Fibroblast of lung (primary cell): ENCODE results near the gene CTTN. TPM values are rescaled to one million over a fixed set of nuclear protein-coding genes. Genes with fewer than 3 reads are reported as not detected.

Experiments
- DNase-seq, 2 donors: peaks; one replicate each; pipeline versions ENCODE4 v3.0.0 to v3.0.0-alpha.2; 2010; ENCODE audit warnings: low read depth in 2 of 2
- H2AFZ ChIP-seq: 2 replicates; pipeline ENCODE4 v1.5.1; 2012; ENCODE audit warnings: low read length, control low read depth, inconsistent platforms
- H3K27ac ChIP-seq: 2 replicates; pipeline ENCODE4 v1.5.1; 2011; ENCODE audit warnings: low read length, control low read depth; ENCODE audit not compliant: insufficient read depth
- H3K27me3 ChIP-seq: 2 replicates; pipeline ENCODE4 v1.5.1; 2011; ENCODE audit warnings: mild to moderate bottlenecking, low read length; ENCODE audit not compliant: control insufficient read depth, insufficient read depth
- H3K36me3 ChIP-seq: 2 replicates; pipeline ENCODE4 v1.5.1; 2011; ENCODE audit warnings: low read length; ENCODE audit not compliant: control insufficient read depth, insufficient read depth
- H3K4me1 ChIP-seq: 2 replicates; pipeline ENCODE4 v1.5.1; 2011; ENCODE audit warnings: low read length; ENCODE audit not compliant: control insufficient read depth, insufficient read depth; ENCODE audit errors: extremely low read depth
- H3K4me2 ChIP-seq: 2 replicates; pipeline ENCODE4 v1.5.1; 2011; ENCODE audit warnings: low read length, control low read depth; ENCODE audit not compliant: insufficient read depth; ENCODE audit errors: extremely low read depth
- H3K4me3 ChIP-seq, 4 experiments: fragments of 200-600 bp in 1 of 4; sonication (generic) in 1 of 4; replicated peaks in 1 of 4; 2 replicates each; pipeline ENCODE4 v1.5.1; 2011 to 2016; ENCODE audit warnings: low read length in 4 of 4, low read depth in 3 of 4, mild to moderate bottlenecking in 3 of 4, control low read depth in 2 of 4, inconsistent platforms in 1 of 4, mixed read lengths in 1 of 4; ENCODE audit not compliant: insufficient read depth in 1 of 4; ENCODE audit errors: control extremely low read depth in 1 of 4
- H3K79me2 ChIP-seq: 2 replicates; pipeline ENCODE4 v1.5.1; 2012; ENCODE audit warnings: mild to moderate bottlenecking, low read length, inconsistent platforms; ENCODE audit not compliant: control insufficient read depth, insufficient read depth
- H3K9ac ChIP-seq: 2 replicates; pipeline ENCODE4 v1.5.1; 2011; ENCODE audit warnings: mild to moderate bottlenecking, low read length, control low read depth; ENCODE audit not compliant: insufficient read depth
- H3K9me3 ChIP-seq: 2 replicates; pipeline ENCODE4 v1.5.1; 2012; ENCODE audit warnings: low read depth, low read length; ENCODE audit not compliant: control insufficient read depth, insufficient read depth
- H4K20me1 ChIP-seq: 2 replicates; pipeline ENCODE4 v1.5.1; 2011; ENCODE audit warnings: low read length; ENCODE audit not compliant: control insufficient read depth, insufficient read depth; ENCODE audit errors: extremely low read depth
- CTCF ChIP-seq, 2 donors: IDR thresholded peaks in 1 of 2; conservative IDR thresholded peaks in 1 of 2; 1 replicate in 1 of 2; 2 replicates in 1 of 2; pipeline ENCODE4 v1.5.1; 2011 to 2012; ENCODE audit warnings: low read length in 2 of 2, control low read depth in 1 of 2, inconsistent platforms in 1 of 2, low read depth in 1 of 2, mild to moderate bottlenecking in 1 of 2
- EZH2 ChIP-seq: IDR thresholded peaks from 2 replicates; pipeline ENCODE4 v1.5.1; 2012; ENCODE audit warnings: low read length, control low read depth, mild to moderate bottlenecking; ENCODE audit errors: missing control alignments
- polyA plus RNA-seq, 2 donors: library from polyadenylated mRNA; depleted of rRNA in 1 of 2; stranded (reverse) in 1 of 2; unstranded in 1 of 2; fragments of >200 nt; gene quantifications; 2 replicates each; pipeline ENCODE4 v1.2.1, GENCODE V29; 2011 to 2012; ENCODE audit warnings: missing spikeins in 1 of 2
- total RNA-seq: library from RNA; depleted of rRNA; stranded (reverse); fragments of >200 nt; gene quantifications from 2 replicates; pipeline ENCODE4 v1.2.1, GENCODE V29; 2014

The CTTN gene
- total and polyA plus RNA-seq, 2 donors (not counting 1 experiment from before 2014, with no cell fraction given) = 198 to 428 TPM

- Histone ChIP-seq H3K9me3 (no peaks in the 10 kb centered on the region), H3K4me2 (no peak overlapping the region), H3K4me3 (no peak overlapping the region), H3K27ac (no peak overlapping the region), H4K20me1 (no peaks in the 10 kb centered on the region), H3K4me1 (peaks cover 5% of the 10 kb centered on the region), H3K9ac (no peak overlapping the region), H3K36me3 (no peaks in the 10 kb centered on the region), H3K79me2 (no peaks in the 10 kb centered on the region), H3K27me3 (no peaks in the 10 kb centered on the region), H2AFZ (no peak overlapping the region)
- no peak for DNase-seq
- TF ChIP-seq EZH2 (no peak), CTCF (conservative IDR thresholded peaks at IDR 0.05 in 1 of 2, IDR thresholded peaks at IDR 0.05 in 1 of 2; ENCODE audit: low read depth in 1 of 2, low read length in 2 of 2) (no peak)
Observed at GRCh38 chr11:70485326-70486025, 87.1 kb downstream of the CTTN start.

- Histone ChIP-seq H3K27me3 (no peaks in the 10 kb centered on the region), H4K20me1 (no peaks in the 10 kb centered on the region), H2AFZ (no peak overlapping the region), H3K79me2 (no peaks in the 10 kb centered on the region), H3K9ac (no peak overlapping the region), H3K4me3 (no peak overlapping the region), H3K36me3 (no peaks in the 10 kb centered on the region), H3K4me1 (peaks cover 5% of the 10 kb centered on the region), H3K4me2 (no peak overlapping the region), H3K9me3 (no peaks in the 10 kb centered on the region), H3K27ac (no peak overlapping the region)
- TF ChIP-seq CTCF (conservative IDR thresholded peaks at IDR 0.05 in 1 of 2, IDR thresholded peaks at IDR 0.05 in 1 of 2; ENCODE audit: low read depth in 1 of 2, low read length in 2 of 2) (no peak), EZH2 (no peak)
- DNase-seq = no peak
Observed at GRCh38 chr11:70486026-70486415, 87.7 kb downstream of the CTTN start.

Other genes starting within 250 kb of the CTTN start
- 32.0 and 36.5 TPM in 2 replicates for gene FADD, start 195.2 kb upstream of the CTTN start, total RNA-seq
- 25.4 and 26.3 TPM in 2 replicates for gene FADD, start 195.2 kb upstream of the CTTN start, polyA plus RNA-seq
- 38.8 and 43.1 TPM in 2 replicates for gene PPFIA1, start 127.8 kb upstream of the CTTN start, total RNA-seq
- gene PPFIA1, start 127.8 kb upstream of the CTTN start, polyA plus RNA-seq = 39.8 and 41.8 TPM in 2 replicates